ENCODE data around the gene BTBD2. TPM values are rescaled to one million over a fixed set of nuclear protein-coding genes. Genes with fewer than 3 reads are reported as not detected.

BTBD2 gene
- total and polyA plus RNA-seq, 2 donors (not counting 1 experiment from before 2014, with no cell fraction given), result 75.2 to 85.6 TPM

- ChIA-PET CTCF (interaction anchor here (1.1 kb wide), 1 partner anchor 89 kb away, joined by 3 read pairs; no protein-coding TSS in a partner anchor), POLR2A (interaction anchor here (0.6 to 1.1 kb wide), 3 partner anchors 12 to 80 kb away, joined by 4 to 7 read pairs (median 4); no protein-coding TSS in a partner anchor)
- WGBS (ENCODE audit: insufficient coverage), result 95% methylated on average over 2 of the region's 4 CpGs
- H3K79me2 ChIP-seq (ENCODE audit: control insufficient read depth, insufficient read depth, low read length), result peaks cover 14% of the 10 kb centered on the region
- H3K4me2 ChIP-seq (replicated peaks; ENCODE audit: low read depth, low read length, poor library complexity, severe bottlenecking), result no peak overlapping the region
- no peak overlapping the region for H3K9ac ChIP-seq (ENCODE audit: low read length)
- H3K36me3 ChIP-seq (replicated peaks in 1 of 2; ENCODE audit: control extremely low read depth in 1 of 2, control insufficient read depth in 1 of 2, extremely low read depth in 1 of 2, insufficient read depth in 2 of 2, low read length in 1 of 2), result no peaks in the 10 kb centered on the region
- H3K27ac ChIP-seq (ENCODE audit: low read length in 2 of 2), result no peak overlapping the region
- H4K20me1 ChIP-seq (ENCODE audit: control insufficient read depth, insufficient read depth, low read length, poor library complexity, severe bottlenecking), result no peaks in the 10 kb centered on the region
- Mint-ChIP-seq H3K27me3 (no peaks in the 10 kb centered on the region), H3K4me1 (peaks cover 6% of the 10 kb centered on the region), H3K4me3 (no peak overlapping the region), H3K9me3 (ENCODE audit: insufficient read depth) (no peaks in the 10 kb centered on the region), H3K27ac (no peak overlapping the region)
- H3K4me3 ChIP-seq (ENCODE audit: control extremely low read depth in 1 of 5, extremely low read depth in 1 of 5, insufficient read depth in 1 of 5, low read depth in 2 of 5, low read length in 4 of 5), result no peak overlapping the region
- ATAC-seq (ENCODE audit: low read depth), result no peak
- H3K4me1 ChIP-seq (ENCODE audit: control insufficient read depth in 2 of 2, insufficient read depth in 2 of 2, low read length in 2 of 2), result peaks cover 5 to 8% of the 10 kb centered on the region in 2 donors
- no peaks in the 10 kb centered on the region for H3K9me3 ChIP-seq (ENCODE audit: control extremely low read depth in 1 of 3, control insufficient read depth in 2 of 3, insufficient read depth in 1 of 3, low read length in 2 of 3)
- no peak for TF ChIP-seq CTCF (IDR thresholded peaks at IDR 0.05)
- TF ChIP-seq EZH2 (IDR thresholded peaks at IDR 0.05; ENCODE audit: borderline replicate concordance, insufficient read depth, low read depth, low read length, poor library complexity, severe bottlenecking), result no peak
- H3K27me3 ChIP-seq (replicated peaks in 1 of 4; ENCODE audit: control extremely low read depth in 1 of 4, control insufficient read depth in 3 of 4, insufficient read depth in 4 of 4, low read length in 3 of 4), result no peaks in the 10 kb centered on the region
- H2AFZ ChIP-seq (ENCODE audit: insufficient read depth, low read depth, low read length, poor library complexity, severe bottlenecking), result no peak overlapping the region
- no peak for DNase-seq
- intact Hi-C loops (cut with micrococcal nuclease), result no loop called here
These were observed 6.1 kb upstream of the BTBD2 start for GRCh38 chr19:2021453-2022140.

GRCh38 chr19:2018752-2019151 lies 3.2 kb upstream of the BTBD2 start:
- ChIA-PET CTCF (interaction anchor here (0.6 to 2.8 kb wide), 19 partner anchors 9 to 1220 kb away, joined by 3 to 18 read pairs (median 4); partner anchors contain the start of gene AP3D1), POLR2A (interaction anchor here (0.7 to 1.1 kb wide), 7 partner anchors 11 to 410 kb away, joined by 3 to 6 read pairs (median 4); no protein-coding TSS in a partner anchor)
- Histone ChIP-seq H3K4me1 (ENCODE audit: control insufficient read depth in 2 of 2, insufficient read depth in 2 of 2, low read length in 2 of 2) (peaks cover 15 to 24% of the 10 kb centered on the region in 2 donors), H3K79me2 (ENCODE audit: control insufficient read depth, insufficient read depth, low read length) (peaks cover 32% of the 10 kb centered on the region), H2AFZ (ENCODE audit: insufficient read depth, low read depth, low read length, poor library complexity, severe bottlenecking) (no peak overlapping the region), H3K4me2 (replicated peaks; ENCODE audit: low read depth, low read length, poor library complexity, severe bottlenecking) (no peak overlapping the region), H3K27me3 (replicated peaks in 1 of 4; ENCODE audit: control extremely low read depth in 1 of 4, control insufficient read depth in 3 of 4, insufficient read depth in 4 of 4, low read length in 3 of 4) (no peaks in the 10 kb centered on the region), H3K9me3 (ENCODE audit: control extremely low read depth in 1 of 3, control insufficient read depth in 2 of 3, insufficient read depth in 1 of 3, low read length in 2 of 3) (no peaks in the 10 kb centered on the region), H4K20me1 (ENCODE audit: control insufficient read depth, insufficient read depth, low read length, poor library complexity, severe bottlenecking) (peaks cover 13% of the 10 kb centered on the region), H3K27ac (ENCODE audit: low read length in 2 of 2) (no peak overlapping the region), H3K9ac (ENCODE audit: low read length) (no peak overlapping the region), H3K4me3 (ENCODE audit: control extremely low read depth in 1 of 5, extremely low read depth in 1 of 5, insufficient read depth in 1 of 5, low read depth in 2 of 5, low read length in 4 of 5) (no peak overlapping the region), H3K36me3 (replicated peaks in 1 of 2; ENCODE audit: control extremely low read depth in 1 of 2, control insufficient read depth in 1 of 2, extremely low read depth in 1 of 2, insufficient read depth in 2 of 2, low read length in 1 of 2) (no peaks in the 10 kb centered on the region)
- no peak for DNase-seq
- WGBS (ENCODE audit: insufficient coverage), result 98% methylated on average over 7 of the region's 13 CpGs
- Mint-ChIP-seq H3K4me1 (peaks cover 14% of the 10 kb centered on the region), H3K27me3 (no peaks in the 10 kb centered on the region), H3K4me3 (no peak overlapping the region), H3K9me3 (ENCODE audit: insufficient read depth) (no peaks in the 10 kb centered on the region), H3K27ac (no peak overlapping the region)
- ATAC-seq (ENCODE audit: low read depth), result no peak
- intact Hi-C loops (cut with micrococcal nuclease), result loop anchor here (1.0 to 10.0 kb wide), 6 partner anchors 24 to 144 kb away; partner anchors contain the start of genes AP3D1, IZUMO4 and MOB3A
- no peak for TF ChIP-seq CTCF (IDR thresholded peaks at IDR 0.05)
- no peak for TF ChIP-seq EZH2 (IDR thresholded peaks at IDR 0.05; ENCODE audit: borderline replicate concordance, insufficient read depth, low read depth, low read length, poor library complexity, severe bottlenecking)

All from B cell (primary cell).